Tibial nerve (tissue), 4 donors: ENCODE data around the gene POLR3C. TPM values are rescaled to one million over a fixed set of nuclear protein-coding genes. Genes with fewer than 3 reads are reported as not detected.
A peak's percentile ranks its signal among the peaks of the same experiment; 100 is the strongest.

ENCODE experiments used
- DNase-seq, 2 donors: peaks; one replicate each; pipeline ENCODE4 v3.0.0-alpha.2; 2019; ENCODE audit warnings: low spot score in 2 of 2
- H3K27ac ChIP-seq, 4 donors: fragments of 200-600 bp; sonication (generic) in 3 of 4; one replicate each; pipeline ENCODE4 v1.5.1; 2017 to 2019; ENCODE audit warnings: mild to moderate bottlenecking in 1 of 4
- H3K27me3 ChIP-seq, 2 donors: fragments of 200-600 bp; sonication (generic) in 1 of 2; one replicate each; pipeline versions ENCODE4 v1.5.1 to v1.6.0; 2017 to 2019
- H3K36me3 ChIP-seq, 3 donors: fragments of 200-600 bp; sonication (generic); one replicate each; pipeline ENCODE4 v1.5.1; 2018 to 2019
- H3K4me1 ChIP-seq, 4 donors: fragments of 200-600 bp; sonication (generic) in 3 of 4; one replicate each; pipeline ENCODE4 v1.5.1; 2017 to 2019
- H3K4me3 ChIP-seq, 4 donors: fragments of 200-600 bp; sonication (generic) in 3 of 4; one replicate each; pipeline ENCODE4 v1.5.1; 2017 to 2019; ENCODE audit warnings: mild to moderate bottlenecking in 1 of 4, moderate library complexity in 1 of 4
- H3K9me3 ChIP-seq, 4 donors: fragments of 200-600 bp; sonication (generic) in 3 of 4; one replicate each; pipeline ENCODE4 v1.5.1; 2017 to 2019
- EP300 ChIP-seq, 2 donors: sonication (generic); formaldehyde crosslinking; IDR thresholded peaks; one replicate each; pipeline ENCODE4 v1.6.1; 2017; ENCODE audit warnings: antibody characterized with exemption in 2 of 2, mild to moderate bottlenecking in 1 of 2
- POLR2A ChIP-seq, 2 donors: fragments of 450-650 bp; IDR thresholded peaks; one replicate each; pipeline ENCODE4 v1.6.1; 2017; ENCODE audit warnings: antibody characterized with exemption in 2 of 2, mild to moderate bottlenecking in 2 of 2, moderate library complexity in 2 of 2
- WGBS, 2 donors: methylation state at CpG; one replicate each; pipeline ENCODE4 v1.1.5; 2018; 5-methylcytosine and 5-hydroxymethylcytosine counted together
- total RNA-seq, 4 donors: library from RNA; depleted of rRNA; stranded (reverse); fragments of >200 nt; gene quantifications; one replicate each; pipeline ENCODE4 v1.1.0, GENCODE V29; 2016
- TF ChIP-seq, protein P1 (sequence below), 5 experiments: fragments of 200-600 bp in 3 of 5; fragments of 450-650 bp in 2 of 5; sonication (generic) in 3 of 5; IDR thresholded peaks; one replicate each; pipeline ENCODE4 v1.5.1; 2016 to 2019; ENCODE audit warnings: antibody characterized with exemption in 5 of 5, mild to moderate bottlenecking in 3 of 5, moderate library complexity in 2 of 5

POLR3C gene
- total RNA-seq, 4 donors from 2014 or later = 25.9 to 39.6 (median 37.8) TPM

DNA sequence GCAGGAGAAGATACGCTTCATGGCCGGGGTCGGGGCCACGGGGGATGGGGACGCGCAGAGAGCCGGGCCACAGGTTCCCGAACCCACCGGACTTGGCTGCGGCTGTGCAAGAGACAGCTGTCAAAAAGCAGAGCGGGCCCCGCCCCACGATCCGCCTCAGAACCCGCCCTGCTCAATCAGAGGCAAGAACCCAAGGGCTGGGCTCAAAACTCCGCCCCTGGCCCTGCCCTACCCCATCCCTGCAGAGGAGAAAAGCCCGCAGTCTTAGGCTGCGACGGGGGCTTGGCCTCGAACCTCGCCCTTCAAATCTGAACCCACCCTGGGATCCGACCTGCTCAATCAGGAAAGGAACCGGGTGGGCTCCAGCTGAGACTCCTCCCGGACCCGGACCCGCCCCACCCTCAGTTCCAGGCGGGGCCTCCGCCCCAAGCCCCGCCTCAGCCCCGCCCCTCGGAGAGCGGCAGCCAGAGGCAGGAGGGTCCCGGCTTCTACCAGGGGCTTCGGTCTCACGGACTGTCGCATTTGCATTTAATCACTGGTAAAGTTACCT is 61.8 kb downstream of the POLR3C start, which contains the start of gene ANKRD35:
ANKRD35 (minus strand) TSS at position 129 of the 550 bp plus-strand sequence; CDS start at position 21, 108 bp downstream.
- TF ChIP-seq POLR2A (IDR thresholded peaks at IDR 0.05) (no peak), EP300 (IDR thresholded peaks at IDR 0.05) (peak in 1 of 2 donors; percentile 27)
- TF ChIP-seq, protein P1, sequence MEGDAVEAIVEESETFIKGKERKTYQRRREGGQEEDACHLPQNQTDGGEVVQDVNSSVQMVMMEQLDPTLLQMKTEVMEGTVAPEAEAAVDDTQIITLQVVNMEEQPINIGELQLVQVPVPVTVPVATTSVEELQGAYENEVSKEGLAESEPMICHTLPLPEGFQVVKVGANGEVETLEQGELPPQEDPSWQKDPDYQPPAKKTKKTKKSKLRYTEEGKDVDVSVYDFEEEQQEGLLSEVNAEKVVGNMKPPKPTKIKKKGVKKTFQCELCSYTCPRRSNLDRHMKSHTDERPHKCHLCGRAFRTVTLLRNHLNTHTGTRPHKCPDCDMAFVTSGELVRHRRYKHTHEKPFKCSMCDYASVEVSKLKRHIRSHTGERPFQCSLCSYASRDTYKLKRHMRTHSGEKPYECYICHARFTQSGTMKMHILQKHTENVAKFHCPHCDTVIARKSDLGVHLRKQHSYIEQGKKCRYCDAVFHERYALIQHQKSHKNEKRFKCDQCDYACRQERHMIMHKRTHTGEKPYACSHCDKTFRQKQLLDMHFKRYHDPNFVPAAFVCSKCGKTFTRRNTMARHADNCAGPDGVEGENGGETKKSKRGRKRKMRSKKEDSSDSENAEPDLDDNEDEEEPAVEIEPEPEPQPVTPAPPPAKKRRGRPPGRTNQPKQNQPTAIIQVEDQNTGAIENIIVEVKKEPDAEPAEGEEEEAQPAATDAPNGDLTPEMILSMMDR (IDR thresholded peaks at IDR 0.05) = no peak
- Histone ChIP-seq H3K27ac (peak within 1 kb of the TSS in 2 of 4 donors; percentile 0 to 50), H3K4me3 (peak within 1 kb of the TSS; percentile 40 to 81 (median 56)), H3K27me3 (no peaks in the 10 kb centered on the region), H3K36me3 (no peaks in the 10 kb centered on the region), H3K9me3 (no peaks in the 10 kb centered on the region), H3K4me1 (peaks cover 0 to 20% (median 9%) of the 10 kb centered on the region in 4 donors)
- WGBS, 2 donors = 2 to 3% methylated on average over 12 to 18 of the region's 36 CpGs
- DNase-seq = peak; percentile 74 to 78

DNA sequence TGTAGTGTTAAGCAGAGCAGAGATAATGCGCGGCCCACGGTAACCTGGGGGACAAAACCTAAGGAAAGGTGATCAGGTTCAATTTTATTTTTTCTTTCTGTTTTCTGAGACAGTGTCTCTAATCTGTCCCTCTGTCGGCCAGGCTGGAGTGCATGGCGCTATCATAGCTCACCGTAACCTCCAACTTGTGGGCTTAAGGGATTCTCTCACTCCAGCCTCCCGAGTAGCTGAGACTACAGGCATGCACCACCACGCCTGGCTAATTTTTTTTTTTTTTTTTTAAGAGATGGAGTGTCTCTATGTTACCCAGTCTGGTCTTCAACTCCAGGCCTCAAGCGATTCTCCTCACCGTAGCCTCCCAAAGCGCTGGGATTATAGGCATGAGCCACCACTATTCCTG is 62.4 kb downstream of the POLR3C start:
- Histone ChIP-seq H3K27me3 (no peaks in the 10 kb centered on the region), H3K9me3 (no peaks in the 10 kb centered on the region), H3K27ac (peak overlapping the region in 2 of 4 donors; percentile 0 to 50), H3K4me1 (peaks cover 0 to 26% (median 14%) of the 10 kb centered on the region in 4 donors), H3K4me3 (peak overlapping the region; percentile 40 to 81 (median 56)), H3K36me3 (no peaks in the 10 kb centered on the region)
- no peak for DNase-seq
- WGBS, 2 donors = 45 to 48% methylated on average over 11 of the region's 11 CpGs
- TF ChIP-seq, protein P1 (IDR thresholded peaks at IDR 0.05) = no peak
- TF ChIP-seq POLR2A (IDR thresholded peaks at IDR 0.05) (no peak), EP300 (IDR thresholded peaks at IDR 0.05) (no peak)

DNA sequence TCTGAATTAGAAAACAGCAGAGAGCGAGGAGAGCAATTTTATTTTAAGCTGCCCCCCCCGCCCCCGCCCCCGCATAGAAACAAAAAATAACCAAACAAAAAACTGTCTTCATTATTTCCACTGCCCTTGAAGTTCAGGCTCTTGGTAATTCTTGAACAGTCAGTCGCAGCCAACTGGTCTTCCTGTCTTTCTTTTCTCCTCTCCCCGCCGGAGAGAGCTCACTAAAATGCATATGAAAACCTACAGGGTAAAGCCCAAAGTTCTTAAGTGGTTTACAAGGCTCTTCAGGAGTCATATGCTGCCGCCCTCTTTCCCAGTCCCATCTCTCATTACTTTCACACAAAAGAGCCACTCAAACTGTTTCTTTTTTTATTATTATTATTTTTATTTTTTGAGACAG is 62.8 kb downstream of the POLR3C start:
- no peak overlapping the region for H3K4me3 ChIP-seq
- H3K27ac ChIP-seq = no peak overlapping the region
- DNase-seq = no peak
- TF ChIP-seq POLR2A (IDR thresholded peaks at IDR 0.05) = no peak
- TF ChIP-seq, protein P1 (IDR thresholded peaks at IDR 0.05) = no peak
- no peak for TF ChIP-seq EP300 (IDR thresholded peaks at IDR 0.05)
- no peaks in the 10 kb centered on the region for H3K27me3 ChIP-seq
- H3K9me3 ChIP-seq = no peaks in the 10 kb centered on the region
- WGBS, 2 donors = 47 to 52% methylated on average over 8 of the region's 8 CpGs
- H3K4me1 ChIP-seq = peaks cover 0 to 30% (median 19%) of the 10 kb centered on the region in 4 donors
- no peaks in the 10 kb centered on the region for H3K36me3 ChIP-seq

DNA sequence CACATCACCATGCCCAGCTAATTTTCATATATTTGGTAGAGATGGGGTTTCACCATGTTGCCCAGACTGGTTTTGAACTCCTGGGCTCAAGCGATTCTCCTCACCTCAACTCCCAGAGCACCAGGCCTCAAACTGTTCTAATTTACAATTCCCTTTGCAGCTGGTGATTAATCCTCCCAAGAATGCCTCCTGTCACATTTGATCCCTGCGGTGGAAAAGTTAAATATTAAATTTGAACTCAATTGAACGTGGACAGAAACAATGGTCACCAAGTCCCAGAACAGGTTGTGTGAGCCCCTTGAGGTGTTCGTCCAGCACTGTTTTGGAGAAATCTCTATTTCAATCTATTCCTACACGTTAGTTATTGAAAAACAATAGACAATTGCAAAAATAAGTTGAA is 63.6 kb downstream of the POLR3C start:
- H3K9me3 ChIP-seq = no peaks in the 10 kb centered on the region
- no peaks in the 10 kb centered on the region for H3K27me3 ChIP-seq
- no peak overlapping the region for H3K27ac ChIP-seq
- peaks cover 0 to 38% (median 25%) of the 10 kb centered on the region in 4 donors for H3K4me1 ChIP-seq
- no peak overlapping the region for H3K4me3 ChIP-seq
- DNase-seq = no peak
- TF ChIP-seq POLR2A (IDR thresholded peaks at IDR 0.05) (no peak), EP300 (IDR thresholded peaks at IDR 0.05) (no peak)
- TF ChIP-seq, protein P1 (IDR thresholded peaks at IDR 0.05) = no peak
- 78 to 80% methylated on average over 5 of the region's 5 CpGs for WGBS, 2 donors
- H3K36me3 ChIP-seq = no peaks in the 10 kb centered on the region

DNA sequence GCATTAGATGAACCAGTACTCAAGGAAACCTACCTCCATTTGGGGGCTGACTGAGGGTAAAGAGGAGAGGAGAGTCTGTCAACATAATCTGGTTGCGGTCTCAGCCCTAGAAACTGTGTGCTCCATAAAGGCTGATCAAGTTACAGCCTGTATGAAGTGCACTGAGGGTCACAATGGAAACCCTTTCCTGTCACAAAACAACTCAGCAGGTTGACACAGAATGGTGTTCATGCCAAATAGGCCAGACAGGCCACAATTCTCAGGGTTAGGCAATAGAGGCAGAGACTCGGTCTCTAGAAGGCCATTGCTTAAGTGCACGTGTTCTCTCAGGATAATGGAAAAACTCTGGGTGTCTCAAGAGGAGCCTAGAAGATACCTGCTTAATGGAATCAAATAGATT is 65.7 kb downstream of the POLR3C start:
- no peak for DNase-seq
- Histone ChIP-seq H3K27me3 (no peaks in the 10 kb centered on the region), H3K27ac (peak overlapping the region in 1 of 4 donors; percentile 19), H3K4me1 (peaks cover 0 to 46% (median 28%) of the 10 kb centered on the region in 4 donors), H3K9me3 (no peaks in the 10 kb centered on the region), H3K36me3 (no peaks in the 10 kb centered on the region), H3K4me3 (no peak overlapping the region)
- 87 to 95% methylated on average over 3 of the region's 3 CpGs for WGBS, 2 donors
- TF ChIP-seq POLR2A (IDR thresholded peaks at IDR 0.05) (no peak), EP300 (IDR thresholded peaks at IDR 0.05) (no peak)
- TF ChIP-seq, protein P1 (IDR thresholded peaks at IDR 0.05) = no peak
